Lung (tissue), 12 donors: ENCODE measurements around the gene SEL1L3. TPM values are rescaled to one million over a fixed set of nuclear protein-coding genes. Genes with fewer than 3 reads are reported as not detected.

ENCODE experiments used
- ATAC-seq: fragments of 200-7000 bp; cut with Tn5 transposase; one replicate; pipeline ENCODE4 v1.9.1; 2020; ENCODE audit warnings: moderate number of reproducible peaks; ENCODE audit not compliant: insufficient read depth, low FRiP score
- DNase-seq, 3 donors: peaks; one replicate each; pipeline ENCODE4 v3.0.0-alpha.2; 2013 to 2017
- H3K27ac ChIP-seq, 2 donors: one replicate each; pipeline ENCODE4 v1.5.1; 2013; ENCODE audit warnings: mild to moderate bottlenecking in 2 of 2, moderate library complexity in 2 of 2, control low read depth in 1 of 2, inconsistent platforms in 1 of 2, low read depth in 1 of 2, low read length in 1 of 2
- H3K27me3 ChIP-seq, 3 donors: one replicate each; pipeline ENCODE4 v1.5.1; 2013; ENCODE audit warnings: low read length in 2 of 3; ENCODE audit not compliant: control insufficient read depth in 3 of 3, insufficient read depth in 3 of 3
- H3K36me3 ChIP-seq, 4 donors: one replicate each; pipeline ENCODE4 v1.5.1; 2013; ENCODE audit warnings: low read length in 4 of 4, mild to moderate bottlenecking in 1 of 4, moderate library complexity in 1 of 4; ENCODE audit not compliant: control insufficient read depth in 4 of 4, insufficient read depth in 4 of 4
- H3K4me1 ChIP-seq, 5 donors: one replicate each; pipeline ENCODE4 v1.5.1; 2013; ENCODE audit warnings: low read length in 5 of 5, mild to moderate bottlenecking in 2 of 5, moderate library complexity in 1 of 5; ENCODE audit not compliant: control insufficient read depth in 5 of 5, insufficient read depth in 5 of 5
- H3K4me3 ChIP-seq: one replicate; pipeline ENCODE4 v1.5.1; 2013; ENCODE audit warnings: mild to moderate bottlenecking, control low read depth, moderate library complexity
- H3K9ac ChIP-seq, 2 donors: one replicate each; pipeline ENCODE4 v1.5.1; 2013; ENCODE audit warnings: low read length in 2 of 2, control low read depth in 1 of 2; ENCODE audit not compliant: insufficient read depth in 1 of 2
- H3K9me3 ChIP-seq, 4 donors: one replicate each; pipeline ENCODE4 v1.5.1; 2013; ENCODE audit warnings: low read length in 3 of 4, mild to moderate bottlenecking in 1 of 4, moderate library complexity in 1 of 4; ENCODE audit not compliant: control insufficient read depth in 4 of 4, insufficient read depth in 3 of 4
- CTCF ChIP-seq: IDR thresholded peaks from 2 replicates; pipeline ENCODE4 v1.5.1; 2012; ENCODE audit warnings: mild to moderate bottlenecking; ENCODE audit errors: control extremely low read depth, extremely low read depth
- WGBS, 2 donors: extraction: QIAGEN DNeasy Blood & Tissue Kit; methylation state at CpG; one replicate each; pipeline ENCODE4 v1.1.7; 2013; 5-methylcytosine and 5-hydroxymethylcytosine counted together
- polyA plus RNA-seq, 2 donors: library from polyadenylated mRNA; stranded (reverse); fragments of 200-250 nt; gene quantifications; one replicate each; pipeline ENCODE4 v1.2.1, GENCODE V29; 2013
- total RNA-seq, 2 donors: library from RNA; depleted of rRNA in 1 of 2; stranded (reverse); fragments of >200 nt in 1 of 2; gene quantifications; one replicate each; pipeline ENCODE4 v1.2.1, GENCODE V29; 2014 to 2021
- donor health status: control.
- donor health status: control.
- donor health status: Bipolar disorder and iron deficiency.
- donor health status: healthy.
- donor health status: DM: yes; HTN: yes; CAD: no.

Gene SEL1L3
- total and polyA plus RNA-seq, 4 donors = 29.2 to 93.3 (median 57.1) TPM

- Histone ChIP-seq H3K27ac (no peak overlapping the region), H3K4me3 (no peak overlapping the region), H3K9ac (no peak overlapping the region), H3K36me3 (no peaks in the 10 kb centered on the region), H3K9me3 (peaks cover 0 to 2% (median 0%) of the 10 kb centered on the region in 4 donors), H3K27me3 (no peaks in the 10 kb centered on the region), H3K4me1 (no peaks in the 10 kb centered on the region)
- ATAC-seq (no peak), DNase-seq (no peak)
- 95 to 97% methylated on average over 9 of the region's 9 CpGs for WGBS, 2 donors
- no peak for TF ChIP-seq CTCF
Measured at GRCh38 chr4:25729564-25729963, 133.2 kb downstream of the SEL1L3 start.

DNA sequence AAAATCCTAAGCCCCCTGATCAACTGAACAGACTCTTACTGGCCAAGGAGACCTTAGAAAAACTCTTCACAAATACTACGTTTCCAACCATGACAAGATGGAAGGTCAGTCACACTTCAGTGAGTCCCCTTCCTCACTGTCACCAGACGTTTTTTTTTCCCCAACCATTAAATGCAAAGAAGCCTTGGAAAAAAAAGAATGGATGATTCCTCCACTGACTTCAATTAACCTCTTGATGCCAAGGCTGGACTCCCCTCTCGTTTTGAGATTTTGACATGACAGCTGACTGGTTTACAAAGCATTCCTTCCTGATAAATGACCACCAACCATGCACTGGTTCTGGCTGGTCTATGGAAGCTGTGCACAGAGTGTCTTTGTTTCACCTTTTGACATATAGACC, 133.9 kb downstream of the SEL1L3 start:
- no peak overlapping the region for H3K9ac ChIP-seq
- TF ChIP-seq CTCF = no peak
- DNase-seq (no peak), ATAC-seq (no peak)
- H3K36me3 ChIP-seq = no peaks in the 10 kb centered on the region
- no peak overlapping the region for H3K4me3 ChIP-seq
- H3K27me3 ChIP-seq = no peaks in the 10 kb centered on the region
- H3K27ac ChIP-seq = no peak overlapping the region
- H3K4me1 ChIP-seq = no peaks in the 10 kb centered on the region
- H3K9me3 ChIP-seq = peaks cover 0 to 2% (median 0%) of the 10 kb centered on the region in 4 donors
- WGBS, 2 donors = 66 to 75% methylated on average over 3 of the region's 3 CpGs

DNA sequence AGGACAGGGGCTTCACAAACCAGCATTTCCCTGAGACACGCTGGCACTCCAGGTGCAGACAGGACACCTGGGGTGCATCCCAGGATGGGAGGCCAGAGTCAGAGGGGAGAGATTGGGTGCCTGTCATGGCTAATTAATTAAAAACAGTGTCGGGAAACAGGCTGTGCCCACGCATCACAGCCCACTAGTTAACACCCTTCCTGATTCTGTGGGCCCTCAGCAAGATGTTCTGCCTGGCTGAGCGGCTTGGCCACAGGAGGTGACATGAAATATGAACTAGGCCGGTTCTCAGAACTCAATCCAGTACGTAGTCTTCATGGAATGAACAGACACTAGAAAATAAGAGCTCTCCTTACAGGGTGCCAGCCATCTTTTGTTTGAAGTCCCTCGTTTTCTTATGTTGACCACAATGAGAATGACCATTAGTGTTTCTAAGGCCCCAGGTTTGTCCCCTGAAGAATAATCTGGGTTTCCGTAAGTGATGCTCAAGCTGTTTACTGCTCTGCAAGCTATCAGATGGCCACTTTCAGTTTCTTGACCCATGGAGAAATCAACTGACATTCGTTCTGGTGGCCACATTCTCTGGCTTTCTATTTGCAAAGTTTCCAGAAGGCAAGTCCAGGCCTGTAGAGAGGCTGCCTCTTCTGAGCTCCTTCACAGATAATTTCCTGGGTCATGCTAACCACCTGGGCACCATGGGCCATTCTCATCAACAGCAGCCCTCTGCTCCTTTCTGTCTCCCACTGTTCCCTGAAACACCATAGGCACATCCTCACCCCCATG, 134.9 kb downstream of the SEL1L3 start:
- ATAC-seq (no peak), DNase-seq (no peak)
- no peaks in the 10 kb centered on the region for H3K4me1 ChIP-seq
- WGBS, 2 donors = 92 to 93% methylated on average over 9 of the region's 9 CpGs
- no peak overlapping the region for H3K27ac ChIP-seq
- no peaks in the 10 kb centered on the region for H3K27me3 ChIP-seq
- H3K9ac ChIP-seq = no peak overlapping the region
- peaks cover 0 to 2% (median 0%) of the 10 kb centered on the region in 4 donors for H3K9me3 ChIP-seq
- TF ChIP-seq CTCF = no peak
- no peaks in the 10 kb centered on the region for H3K36me3 ChIP-seq
- H3K4me3 ChIP-seq = no peak overlapping the region

- no peak for DNase-seq
- Histone ChIP-seq H3K9me3 (peaks cover 0 to 2% (median 0%) of the 10 kb centered on the region in 4 donors), H3K4me3 (no peak overlapping the region), H3K4me1 (no peaks in the 10 kb centered on the region), H3K27ac (no peak overlapping the region), H3K27me3 (no peaks in the 10 kb centered on the region), H3K9ac (no peak overlapping the region), H3K36me3 (no peaks in the 10 kb centered on the region)
- no peak for TF ChIP-seq CTCF
- no peak for ATAC-seq
- WGBS, 2 donors = 67 to 78% methylated on average over 7 of the region's 7 CpGs
Measured at GRCh38 chr4:25725870-25726269, 136.9 kb downstream of the SEL1L3 start.
